HL-60 (cell line): Measurements from ENCODE around the gene MMP24.

Experiments used
- DNase-seq, 2 experiments: peaks; one replicate each; pipeline ENCODE4 v3.0.0-alpha.2; 2010 to 2020; ENCODE audit warnings: low read depth in 1 of 2, low spot score in 1 of 2
- H3K27ac ChIP-seq: fragments of 250-450 bp; sonication (Bioruptor Pico); replicated peaks from 2 replicates; pipeline ENCODE4 v1.5.1; 2020; ENCODE audit warnings: mild to moderate bottlenecking, moderate library complexity
- H3K27me3 ChIP-seq: fragments of 250-450 bp; sonication (Bioruptor Pico); 2 replicates; pipeline ENCODE4 v1.5.1; 2021; ENCODE audit warnings: mild to moderate bottlenecking, moderate library complexity; ENCODE audit not compliant: insufficient read depth, poor library complexity, severe bottlenecking
- H3K4me3 ChIP-seq: replicated peaks from 2 replicates; pipeline ENCODE4 v1.5.1; 2011; ENCODE audit warnings: mild to moderate bottlenecking, control low read depth, low read length; ENCODE audit not compliant: insufficient read depth
- GABPA ChIP-seq: IDR thresholded peaks from 2 replicates; pipeline ENCODE4 v1.6.1; 2012; ENCODE audit warnings: low read depth
- POLR2AphosphoS5 ChIP-seq: IDR thresholded peaks from 2 replicates; pipeline ENCODE4 v1.6.1; 2012; ENCODE audit warnings: low read depth
- SPI1 ChIP-seq: IDR thresholded peaks from 2 replicates; pipeline ENCODE4 v1.6.1; 2012; ENCODE audit warnings: low read depth, mild to moderate bottlenecking, borderline replicate concordance
- TF ChIP-seq, protein P1 (sequence below): IDR thresholded peaks from one replicate; pipeline ENCODE4 v1.5.1; 2011; ENCODE audit warnings: low read length, control low read depth, inconsistent platforms; ENCODE audit not compliant: insufficient read depth
- TF ChIP-seq, protein P2 (sequence below): IDR thresholded peaks from 2 replicates; pipeline ENCODE4 v1.6.1; 2012; ENCODE audit warnings: low read depth; ENCODE audit not compliant: insufficient replicate concordance

MMP24 gene

DNA sequence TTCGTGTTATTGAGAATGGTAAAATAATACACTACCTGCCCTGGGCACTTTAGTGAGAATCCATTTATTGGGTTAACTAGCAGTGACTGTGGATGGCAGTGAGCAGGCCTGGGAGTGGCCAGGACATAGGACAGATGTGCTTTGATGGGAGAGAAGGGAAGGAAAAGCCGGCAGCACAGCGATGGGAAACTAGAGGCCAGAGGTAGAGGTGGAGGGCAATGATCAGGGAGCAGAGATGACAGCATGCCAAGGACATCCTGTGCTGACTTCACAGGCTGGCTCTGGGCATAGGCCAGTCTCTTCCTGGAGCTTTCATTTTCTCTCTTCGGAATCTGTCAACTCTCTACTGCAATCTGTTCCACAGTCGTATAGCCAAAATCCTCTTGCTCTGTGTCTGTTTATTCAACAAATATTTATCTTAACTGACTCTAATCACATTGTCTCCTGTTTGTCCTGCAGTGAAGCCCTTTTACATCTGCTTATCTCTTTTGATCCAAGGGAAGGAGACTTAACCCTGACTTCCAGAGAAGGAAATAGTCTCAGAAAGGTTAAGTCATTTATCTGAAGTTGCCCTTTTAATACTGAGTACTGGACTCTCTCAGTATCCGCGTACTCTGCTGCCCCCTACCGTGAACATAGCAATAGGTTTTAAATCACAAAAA, 18.4 kb upstream of the MMP24 start:
- DNase-seq = peak; percentile 30 to 81
- no peak overlapping the region for H3K27ac ChIP-seq
- H3K4me3 ChIP-seq = no peak overlapping the region
- TF ChIP-seq SPI1 = no peak
- TF ChIP-seq POLR2AphosphoS5 = no peak
- TF ChIP-seq, protein P1, sequence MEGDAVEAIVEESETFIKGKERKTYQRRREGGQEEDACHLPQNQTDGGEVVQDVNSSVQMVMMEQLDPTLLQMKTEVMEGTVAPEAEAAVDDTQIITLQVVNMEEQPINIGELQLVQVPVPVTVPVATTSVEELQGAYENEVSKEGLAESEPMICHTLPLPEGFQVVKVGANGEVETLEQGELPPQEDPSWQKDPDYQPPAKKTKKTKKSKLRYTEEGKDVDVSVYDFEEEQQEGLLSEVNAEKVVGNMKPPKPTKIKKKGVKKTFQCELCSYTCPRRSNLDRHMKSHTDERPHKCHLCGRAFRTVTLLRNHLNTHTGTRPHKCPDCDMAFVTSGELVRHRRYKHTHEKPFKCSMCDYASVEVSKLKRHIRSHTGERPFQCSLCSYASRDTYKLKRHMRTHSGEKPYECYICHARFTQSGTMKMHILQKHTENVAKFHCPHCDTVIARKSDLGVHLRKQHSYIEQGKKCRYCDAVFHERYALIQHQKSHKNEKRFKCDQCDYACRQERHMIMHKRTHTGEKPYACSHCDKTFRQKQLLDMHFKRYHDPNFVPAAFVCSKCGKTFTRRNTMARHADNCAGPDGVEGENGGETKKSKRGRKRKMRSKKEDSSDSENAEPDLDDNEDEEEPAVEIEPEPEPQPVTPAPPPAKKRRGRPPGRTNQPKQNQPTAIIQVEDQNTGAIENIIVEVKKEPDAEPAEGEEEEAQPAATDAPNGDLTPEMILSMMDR = peak; percentile 78
- TF ChIP-seq, protein P2, sequence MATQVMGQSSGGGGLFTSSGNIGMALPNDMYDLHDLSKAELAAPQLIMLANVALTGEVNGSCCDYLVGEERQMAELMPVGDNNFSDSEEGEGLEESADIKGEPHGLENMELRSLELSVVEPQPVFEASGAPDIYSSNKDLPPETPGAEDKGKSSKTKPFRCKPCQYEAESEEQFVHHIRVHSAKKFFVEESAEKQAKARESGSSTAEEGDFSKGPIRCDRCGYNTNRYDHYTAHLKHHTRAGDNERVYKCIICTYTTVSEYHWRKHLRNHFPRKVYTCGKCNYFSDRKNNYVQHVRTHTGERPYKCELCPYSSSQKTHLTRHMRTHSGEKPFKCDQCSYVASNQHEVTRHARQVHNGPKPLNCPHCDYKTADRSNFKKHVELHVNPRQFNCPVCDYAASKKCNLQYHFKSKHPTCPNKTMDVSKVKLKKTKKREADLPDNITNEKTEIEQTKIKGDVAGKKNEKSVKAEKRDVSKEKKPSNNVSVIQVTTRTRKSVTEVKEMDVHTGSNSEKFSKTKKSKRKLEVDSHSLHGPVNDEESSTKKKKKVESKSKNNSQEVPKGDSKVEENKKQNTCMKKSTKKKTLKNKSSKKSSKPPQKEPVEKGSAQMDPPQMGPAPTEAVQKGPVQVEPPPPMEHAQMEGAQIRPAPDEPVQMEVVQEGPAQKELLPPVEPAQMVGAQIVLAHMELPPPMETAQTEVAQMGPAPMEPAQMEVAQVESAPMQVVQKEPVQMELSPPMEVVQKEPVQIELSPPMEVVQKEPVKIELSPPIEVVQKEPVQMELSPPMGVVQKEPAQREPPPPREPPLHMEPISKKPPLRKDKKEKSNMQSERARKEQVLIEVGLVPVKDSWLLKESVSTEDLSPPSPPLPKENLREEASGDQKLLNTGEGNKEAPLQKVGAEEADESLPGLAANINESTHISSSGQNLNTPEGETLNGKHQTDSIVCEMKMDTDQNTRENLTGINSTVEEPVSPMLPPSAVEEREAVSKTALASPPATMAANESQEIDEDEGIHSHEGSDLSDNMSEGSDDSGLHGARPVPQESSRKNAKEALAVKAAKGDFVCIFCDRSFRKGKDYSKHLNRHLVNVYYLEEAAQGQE = no peak
- no peak for TF ChIP-seq GABPA
- no peaks in the 10 kb centered on the region for H3K27me3 ChIP-seq

DNA sequence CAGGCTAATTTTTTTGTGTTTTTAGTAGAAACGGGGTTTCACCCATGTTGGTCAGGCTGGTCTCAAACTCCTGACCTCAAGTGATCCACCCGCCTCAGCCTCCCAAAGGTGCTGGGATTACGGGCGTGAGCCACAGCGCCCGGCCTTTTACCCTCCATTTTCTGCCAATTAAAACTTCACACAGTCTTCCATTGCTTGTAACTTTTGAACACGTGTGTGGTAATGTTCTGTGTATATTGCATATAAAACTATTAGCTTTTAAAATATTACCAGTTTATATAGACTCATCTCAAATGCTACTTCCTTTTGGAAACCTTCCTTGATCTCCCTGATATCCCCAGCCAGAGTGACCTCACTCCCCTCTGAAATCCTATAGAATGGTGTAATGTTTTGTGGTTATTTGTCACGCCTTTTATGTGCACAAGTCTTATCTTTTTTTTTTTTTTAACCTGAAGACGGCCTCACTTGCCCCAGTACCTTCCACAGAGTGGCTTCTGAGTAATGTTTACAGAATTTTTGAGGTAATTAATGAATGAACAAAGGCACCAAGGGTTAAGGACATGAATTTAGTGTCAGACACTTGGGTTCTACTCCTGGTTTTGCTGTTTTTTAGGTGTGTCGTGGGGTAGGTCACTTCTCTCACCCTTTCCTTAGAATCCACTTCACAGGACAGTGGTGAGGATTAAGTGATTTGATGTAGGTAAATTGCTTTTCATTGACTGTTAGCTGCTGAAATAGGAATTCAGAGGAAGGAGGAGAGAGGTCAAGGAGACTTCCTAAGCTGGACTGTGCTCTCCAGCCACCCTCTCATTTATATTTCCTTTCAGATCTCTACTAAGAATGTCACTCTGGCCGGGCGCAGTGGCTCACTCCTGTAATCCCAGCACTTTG, 11.2 kb upstream of the MMP24 start:
- DNase-seq = peak in 1 of 2 experiments; percentile 36

DNA sequence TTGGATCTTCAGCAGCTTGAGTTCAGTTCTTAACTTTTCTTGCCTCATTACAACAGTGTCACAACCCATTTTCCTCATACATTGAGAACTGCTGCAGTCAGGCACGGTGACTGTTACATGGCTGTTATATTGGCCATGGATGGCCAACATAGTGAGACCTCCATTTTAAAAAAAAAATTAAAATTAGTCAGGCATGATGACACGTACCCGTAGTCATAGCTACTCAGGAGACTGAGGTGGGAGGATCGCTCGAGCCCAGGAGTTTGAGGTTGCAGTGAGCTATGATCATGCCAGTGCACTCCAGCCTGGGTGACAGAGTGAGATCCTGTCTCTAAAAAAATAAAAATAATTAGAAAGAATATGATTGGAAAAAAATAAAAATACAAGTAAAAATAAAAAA, 9.9 kb upstream of the MMP24 start:
- no peak for TF ChIP-seq SPI1
- TF ChIP-seq, protein P2 = no peak
- TF ChIP-seq, protein P1 = no peak
- TF ChIP-seq GABPA = no peak
- no peak for TF ChIP-seq POLR2AphosphoS5
- Histone ChIP-seq H3K4me3 (no peak overlapping the region), H3K27ac (no peak overlapping the region), H3K27me3 (no peaks in the 10 kb centered on the region)
- DNase-seq = no peak

More for the DNA sequence above, 11.2 kb upstream of the MMP24 start:
- Histone ChIP-seq H3K4me3 (no peak overlapping the region), H3K27ac (no peak overlapping the region), H3K27me3 (no peaks in the 10 kb centered on the region)
- TF ChIP-seq, protein P1 = no peak
- TF ChIP-seq GABPA = no peak
- no peak for TF ChIP-seq SPI1
- TF ChIP-seq POLR2AphosphoS5 = no peak
- TF ChIP-seq, protein P2 = no peak
